Stimulated activated CD4-positive, alpha-beta T cell treated with anti-CD3 and anti-CD28 coated beads, TNF-alpha, amount 100 ng/mL, for 4 hours (primary cell): Measurements from ENCODE around the gene PSMD2.
"Not testable (repeated sequence)": the region's sequence is repeated elsewhere in the genome, so short reads cannot be mapped to it uniquely, and the experiment has no call there.

Source experiments
- DNase-seq, 3 experiments: peaks; one replicate each; pipeline ENCODE4 v3.0.0-alpha.2; 2020; ENCODE audit warnings: low read depth in 3 of 3

Gene PSMD2

DNA sequence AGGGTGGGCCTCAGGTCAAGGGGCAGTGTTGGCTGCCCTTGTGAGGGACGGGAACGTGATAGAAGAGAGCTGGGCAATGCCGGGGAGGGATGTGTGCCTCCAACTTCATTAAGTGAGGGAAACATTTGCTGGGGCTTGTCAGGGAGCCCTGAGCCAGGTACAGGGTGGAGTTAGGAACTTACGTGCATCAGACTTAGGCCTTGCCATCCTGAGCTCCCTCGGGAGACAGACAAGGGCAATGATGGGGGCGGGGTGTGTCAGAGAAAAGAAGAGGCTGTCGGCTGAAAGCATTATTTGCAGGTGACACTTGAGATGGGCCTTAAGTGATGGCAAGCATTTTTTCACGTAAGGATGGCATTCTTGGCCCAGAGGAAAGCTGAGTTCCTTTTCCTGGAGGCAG, 40.0 kb downstream of the PSMD2 start:
- DNase-seq, result no peak

DNA sequence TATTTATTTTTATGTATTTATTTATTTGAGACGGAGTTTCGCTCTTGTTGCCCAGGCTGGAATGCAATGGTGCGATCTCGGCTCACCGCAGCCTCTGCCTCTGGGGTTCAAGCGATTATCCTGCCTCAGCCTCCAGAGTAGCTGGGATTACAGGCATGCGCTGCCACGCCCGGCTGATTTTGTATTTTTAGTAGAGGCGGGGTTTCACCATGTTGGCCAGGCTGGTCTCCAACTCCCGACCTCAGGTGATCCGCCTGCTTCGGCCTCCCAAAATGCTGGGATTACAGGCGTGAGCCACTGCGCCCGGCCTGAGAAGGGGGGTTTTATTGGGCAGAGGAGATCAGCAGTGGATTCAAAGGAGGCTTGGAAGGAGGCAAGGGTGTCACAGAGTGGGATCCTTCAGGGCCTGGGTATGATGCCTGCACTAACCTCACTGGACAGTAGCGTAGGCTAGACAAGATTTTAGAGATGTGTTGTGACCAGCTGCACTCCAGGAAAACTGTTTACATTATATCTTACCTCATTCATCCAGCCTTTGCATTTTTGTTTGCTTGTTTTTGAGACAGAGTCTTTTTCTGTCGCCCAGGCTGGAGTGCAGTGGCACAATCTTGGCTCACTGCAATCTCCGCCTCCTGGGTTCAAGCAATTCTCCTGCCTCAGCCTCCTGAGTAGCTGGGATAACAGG, 40.6 kb downstream of the PSMD2 start:
- not testable (repeated sequence) for DNase-seq

DNA sequence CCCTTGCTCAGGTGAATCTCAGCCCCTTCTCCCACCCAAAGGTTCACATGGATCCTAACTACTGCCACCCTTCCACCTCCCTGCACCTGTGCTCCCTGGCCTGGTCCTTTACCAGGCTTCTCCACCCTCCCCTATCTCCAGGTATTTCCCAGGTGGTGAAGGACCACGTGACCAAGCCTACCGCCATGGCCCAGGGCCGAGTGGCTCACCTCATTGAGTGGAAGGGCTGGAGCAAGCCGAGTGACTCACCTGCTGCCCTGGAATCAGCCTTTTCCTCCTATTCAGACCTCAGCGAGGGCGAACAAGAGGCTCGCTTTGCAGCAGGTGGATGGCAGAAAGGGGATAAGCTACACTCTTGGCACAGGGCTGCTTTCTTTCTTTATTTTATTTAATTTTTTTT, 42.9 kb downstream of the PSMD2 start:
- no peak for DNase-seq

DNA sequence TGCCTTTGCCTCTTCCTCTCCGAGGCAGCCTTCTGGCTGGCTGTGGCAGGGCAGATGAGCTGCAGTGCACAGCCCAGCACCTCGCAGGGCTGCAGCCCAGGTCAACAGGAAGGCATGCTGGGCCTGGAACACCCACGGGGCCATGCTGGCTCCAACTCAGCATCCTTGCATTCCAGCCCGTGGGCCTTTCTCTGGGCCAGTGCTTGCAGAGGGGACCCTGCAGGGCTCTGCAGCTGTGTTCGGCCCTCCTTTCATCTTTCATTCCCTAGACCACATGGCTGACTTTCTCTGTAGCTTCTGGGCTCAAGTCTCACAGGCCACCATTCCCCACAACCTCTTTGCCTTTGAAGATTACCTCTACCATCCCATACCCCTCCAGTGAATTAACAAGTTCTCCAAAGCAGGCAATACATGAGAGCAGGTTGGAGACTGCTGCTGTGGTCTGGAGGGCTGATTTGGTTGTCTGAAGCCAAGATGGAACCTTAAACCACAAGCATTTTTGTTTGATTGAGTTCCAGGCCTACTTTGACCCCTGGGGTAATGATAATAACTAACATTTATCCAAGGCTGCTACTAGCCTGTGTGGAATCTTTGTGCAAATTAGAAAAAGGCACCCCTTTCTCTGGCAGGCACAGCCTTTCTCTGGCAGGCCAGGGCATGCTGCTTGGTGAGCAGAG, 44.3 kb downstream of the PSMD2 start:
- no peak for DNase-seq

DNA sequence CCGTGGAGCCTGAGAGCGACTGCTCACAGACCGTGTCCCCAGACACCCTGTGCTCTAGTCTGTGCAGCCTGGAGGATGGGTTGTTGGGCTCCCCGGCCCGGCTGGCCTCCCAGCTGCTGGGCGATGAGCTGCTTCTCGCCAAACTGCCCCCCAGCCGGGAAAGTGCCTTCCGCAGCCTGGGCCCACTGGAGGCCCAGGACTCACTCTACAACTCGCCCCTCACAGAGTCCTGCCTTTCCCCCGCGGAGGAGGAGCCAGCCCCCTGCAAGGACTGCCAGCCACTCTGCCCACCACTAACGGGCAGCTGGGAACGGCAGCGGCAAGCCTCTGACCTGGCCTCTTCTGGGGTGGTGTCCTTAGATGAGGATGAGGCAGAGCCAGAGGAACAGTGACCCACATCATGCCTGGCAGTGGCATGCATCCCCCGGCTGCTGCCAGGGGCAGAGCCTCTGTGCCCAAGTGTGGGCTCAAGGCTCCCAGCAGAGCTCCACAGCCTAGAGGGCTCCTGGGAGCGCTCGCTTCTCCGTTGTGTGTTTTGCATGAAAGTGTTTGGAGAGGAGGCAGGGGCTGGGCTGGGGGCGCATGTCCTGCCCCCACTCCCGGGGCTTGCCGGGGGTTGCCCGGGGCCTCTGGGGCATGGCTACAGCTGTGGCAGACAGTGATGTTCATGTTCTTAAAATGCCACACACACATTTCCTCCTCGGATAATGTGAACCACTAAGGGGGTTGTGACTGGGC, 45.7 kb downstream of the PSMD2 start:
- DNase-seq, result no peak

DNA sequence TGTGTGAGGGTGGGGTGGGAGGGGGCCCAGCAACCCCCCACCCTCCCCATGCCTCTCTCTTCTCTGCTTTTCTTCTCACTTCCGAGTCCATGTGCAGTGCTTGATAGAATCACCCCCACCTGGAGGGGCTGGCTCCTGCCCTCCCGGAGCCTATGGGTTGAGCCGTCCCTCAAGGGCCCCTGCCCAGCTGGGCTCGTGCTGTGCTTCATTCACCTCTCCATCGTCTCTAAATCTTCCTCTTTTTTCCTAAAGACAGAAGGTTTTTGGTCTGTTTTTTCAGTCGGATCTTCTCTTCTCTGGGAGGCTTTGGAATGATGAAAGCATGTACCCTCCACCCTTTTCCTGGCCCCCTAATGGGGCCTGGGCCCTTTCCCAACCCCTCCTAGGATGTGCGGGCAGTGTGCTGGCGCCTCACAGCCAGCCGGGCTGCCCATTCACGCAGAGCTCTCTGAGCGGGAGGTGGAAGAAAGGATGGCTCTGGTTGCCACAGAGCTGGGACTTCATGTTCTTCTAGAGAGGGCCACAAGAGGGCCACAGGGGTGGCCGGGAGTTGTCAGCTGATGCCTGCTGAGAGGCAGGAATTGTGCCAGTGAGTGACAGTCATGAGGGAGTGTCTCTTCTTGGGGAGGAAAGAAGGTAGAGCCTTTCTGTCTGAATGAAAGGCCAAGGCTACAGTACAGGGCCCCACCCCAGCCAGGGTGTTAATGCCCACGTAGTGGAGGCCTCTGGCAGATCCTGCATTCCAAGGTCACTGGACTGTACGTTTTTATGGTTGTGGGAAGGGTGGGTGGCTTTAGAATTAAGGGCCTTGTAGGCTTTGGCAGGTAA, 46.5 kb downstream of the PSMD2 start:
- no peak for DNase-seq

DNA sequence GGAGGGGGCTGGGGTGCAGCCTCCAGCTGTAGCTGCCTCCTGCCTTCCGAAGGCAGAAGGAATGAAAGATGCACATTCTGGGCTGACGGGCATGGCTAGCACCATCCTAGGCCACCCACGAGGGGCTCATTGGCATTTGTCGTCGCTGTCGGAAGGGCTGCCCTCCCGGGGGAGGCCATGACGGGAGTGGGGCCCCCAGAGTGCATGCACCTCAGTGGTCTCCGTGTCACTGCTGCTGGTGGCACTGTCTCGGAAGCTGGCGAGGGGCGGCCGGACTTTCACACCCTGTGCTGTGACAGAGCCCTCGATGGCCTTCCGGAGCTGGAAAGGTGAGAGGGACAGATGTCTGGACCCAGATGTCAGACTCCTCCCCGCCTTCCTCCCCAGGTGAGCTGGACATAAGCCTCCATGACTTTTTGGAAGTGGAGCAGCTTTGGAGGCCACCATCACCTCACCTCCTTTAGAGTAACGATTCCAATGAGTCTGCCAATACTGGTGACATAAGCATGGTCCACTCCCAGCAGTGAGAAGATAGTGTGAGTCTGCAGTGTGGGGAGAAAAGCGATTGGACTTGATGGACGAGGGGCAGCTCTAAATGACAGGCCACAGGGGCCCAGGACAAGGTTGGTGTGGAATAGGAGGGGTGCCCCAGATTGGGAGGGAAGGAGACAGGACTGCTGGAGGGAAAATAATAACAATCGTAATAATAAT, 47.6 kb downstream of the PSMD2 start:
- no peak for DNase-seq

DNA sequence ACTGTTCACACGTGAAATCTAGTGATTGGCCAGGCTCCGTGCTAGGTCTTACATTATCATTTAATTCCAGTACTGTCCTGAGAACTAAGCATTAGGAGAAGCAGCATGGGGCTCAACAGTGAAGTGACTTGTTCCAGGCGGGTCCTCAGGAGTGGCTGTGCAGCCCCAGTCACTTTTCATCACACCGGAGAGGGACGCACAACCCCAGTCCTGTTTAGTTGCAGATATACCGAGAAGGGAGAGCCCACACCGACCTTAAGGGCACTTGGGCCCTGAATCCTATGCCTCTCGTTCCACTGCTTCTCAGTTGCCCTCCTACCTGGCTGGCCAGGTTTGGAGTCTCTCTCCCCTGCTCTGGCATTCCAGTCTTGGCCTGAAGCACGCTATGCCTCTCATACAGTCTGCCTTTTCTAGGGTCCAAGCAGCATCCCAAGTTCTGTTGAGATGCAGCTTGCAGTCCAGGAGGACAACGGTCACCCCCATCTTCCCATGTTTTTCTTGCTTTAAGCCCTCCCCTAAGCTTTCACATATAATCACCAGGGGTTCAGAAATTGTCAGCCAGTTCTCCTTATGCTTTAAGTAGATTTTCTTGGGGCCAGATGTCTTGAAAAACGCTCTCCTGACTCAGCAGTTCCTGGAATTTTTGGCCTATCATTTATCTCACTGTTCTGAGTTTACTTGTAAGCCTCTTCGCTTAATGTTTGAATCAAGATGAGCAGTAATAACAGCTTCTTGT, 48.4 kb downstream of the PSMD2 start:
- DNase-seq, result no peak

DNA sequence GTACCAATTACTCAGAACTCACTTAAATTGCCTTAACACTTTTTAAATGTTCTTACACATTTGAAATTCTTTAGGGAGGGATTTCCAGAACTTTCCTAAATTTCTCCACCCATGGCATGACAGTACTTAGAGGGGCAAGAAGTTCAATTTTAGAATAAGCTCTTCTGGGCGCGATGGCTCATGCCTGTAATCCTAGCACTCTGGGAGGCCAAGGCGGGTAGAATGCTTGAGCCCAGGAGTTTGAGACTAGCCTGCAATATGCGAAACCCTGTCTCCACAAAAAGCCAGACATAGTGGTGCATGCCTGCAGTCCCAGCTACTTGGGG, 49.0 kb downstream of the PSMD2 start:
- DNase-seq, result no peak

DNA sequence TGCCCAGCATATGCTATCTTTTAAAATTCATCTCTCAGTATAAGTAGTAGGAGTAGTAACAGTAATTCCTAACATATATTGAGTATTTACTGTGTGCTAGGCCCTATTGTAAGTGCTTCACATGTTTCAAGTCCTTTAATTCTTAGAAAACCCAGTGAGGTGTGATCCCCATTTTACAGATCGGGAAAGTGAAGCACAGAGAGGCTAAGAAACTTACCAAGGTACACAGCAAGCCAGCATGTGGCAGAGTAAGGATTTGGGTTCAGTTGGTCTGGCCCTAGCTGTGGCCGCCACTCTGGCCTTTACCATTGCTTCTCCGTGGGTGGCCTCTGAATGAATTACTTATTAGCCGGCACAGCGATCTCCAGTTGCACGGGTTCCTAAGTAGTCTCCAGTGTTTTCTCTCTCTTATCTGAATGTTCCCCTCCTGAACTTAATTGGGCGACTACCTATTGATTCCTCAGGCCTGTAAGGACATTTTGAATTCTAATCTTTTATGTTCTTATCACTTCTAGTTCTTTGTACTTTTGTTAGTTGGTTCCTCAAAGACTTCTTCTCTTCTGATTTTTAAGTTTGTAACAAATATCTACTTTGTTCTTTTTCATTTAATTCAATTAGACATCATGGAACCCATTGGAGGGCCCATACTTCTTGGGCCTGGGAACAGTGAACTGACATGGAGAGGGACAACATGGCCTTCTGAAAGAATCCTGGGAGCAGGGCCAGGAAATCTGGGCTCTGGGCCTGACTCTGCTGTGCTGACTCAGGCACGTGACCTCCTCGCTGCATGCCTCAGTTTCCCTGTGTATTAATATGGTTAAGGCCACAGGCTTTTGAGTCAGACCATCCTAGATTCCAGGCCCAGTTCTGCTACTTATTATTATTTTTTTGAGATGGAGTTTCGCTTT, 50.8 kb downstream of the PSMD2 start:
- no peak for DNase-seq

DNA sequence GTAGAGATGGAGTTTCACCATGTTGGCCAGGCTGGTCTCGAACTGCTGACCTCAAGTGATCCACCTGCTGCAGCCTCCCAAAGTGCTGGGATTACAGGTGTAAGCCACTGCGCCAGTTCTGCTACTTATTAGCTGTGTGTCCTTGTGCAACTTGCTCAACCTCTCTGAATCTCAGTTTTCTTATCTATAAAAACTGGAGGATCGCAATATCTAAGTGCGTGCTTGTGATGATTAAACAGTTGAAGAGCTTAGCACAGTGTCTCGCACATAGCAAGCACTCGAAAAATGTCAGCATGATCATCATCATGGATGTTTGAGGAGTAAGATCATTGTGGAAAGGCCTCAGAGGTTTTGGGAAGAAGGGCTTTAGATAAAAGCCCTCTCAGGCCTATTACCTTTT, 51.6 kb downstream of the PSMD2 start:
- no peak for DNase-seq

DNA sequence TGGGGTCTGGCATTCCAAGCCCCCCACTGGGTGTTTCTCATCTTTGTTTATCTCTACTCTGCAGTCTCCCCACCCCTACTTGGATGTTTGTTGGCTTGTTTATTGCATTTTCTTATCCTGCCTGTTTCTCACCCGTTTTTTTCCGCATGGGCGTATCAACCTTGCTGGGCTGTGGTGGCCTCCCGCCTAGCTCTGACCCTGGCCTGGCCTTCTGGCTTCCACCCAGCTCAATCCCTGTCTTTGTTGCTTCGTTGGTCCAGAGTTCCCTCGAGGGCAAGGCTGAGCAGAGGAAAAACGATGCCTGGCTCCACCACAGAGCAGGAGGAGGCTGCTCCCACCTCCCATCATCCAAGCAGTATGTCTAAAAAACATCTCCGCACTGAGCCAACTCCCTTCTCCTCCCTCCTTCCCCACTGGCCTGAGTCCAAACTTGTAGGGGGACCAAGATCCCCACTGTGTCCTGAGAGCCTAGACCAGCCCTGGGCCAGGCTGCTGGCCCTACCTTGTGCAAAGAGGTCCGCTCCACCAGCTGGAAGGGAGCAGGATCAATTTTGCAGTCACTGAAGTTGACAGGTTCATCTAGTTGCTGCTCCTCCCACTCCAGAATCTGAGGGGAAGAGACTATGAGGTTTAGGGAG, 52.6 kb downstream of the PSMD2 start:
- no peak for DNase-seq

DNA sequence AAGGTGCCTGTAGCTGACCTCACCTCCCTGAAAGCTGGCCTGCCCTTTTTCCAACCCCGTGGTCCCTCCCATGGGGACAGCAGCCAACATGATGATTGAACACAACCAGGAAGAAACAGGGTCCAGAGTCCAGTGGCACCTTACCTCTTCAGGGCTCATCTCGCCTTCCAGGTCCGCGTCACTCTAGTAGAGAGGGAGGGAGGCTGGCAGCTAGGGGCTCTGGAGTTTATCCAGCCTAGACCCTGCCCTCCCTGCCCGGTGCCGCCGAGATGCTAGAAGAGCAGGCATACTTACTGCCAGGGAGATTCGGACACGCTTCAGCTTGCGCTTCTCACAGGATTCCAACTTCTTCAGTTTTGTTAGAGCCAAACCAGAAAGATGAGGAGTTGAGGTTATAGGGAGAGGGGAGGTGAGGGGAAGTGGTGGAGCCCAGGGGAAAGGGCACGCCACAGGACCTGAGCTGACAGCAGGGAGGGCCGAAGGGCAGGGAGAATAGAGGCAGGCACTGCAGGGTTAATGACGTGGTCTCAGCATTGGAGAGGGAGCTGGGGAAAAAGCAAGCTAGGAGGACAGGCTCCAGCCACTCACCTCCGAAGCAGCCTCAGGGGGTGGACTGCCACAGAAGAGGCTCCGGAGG, 53.2 kb downstream of the PSMD2 start:
- DNase-seq, result no peak

DNA sequence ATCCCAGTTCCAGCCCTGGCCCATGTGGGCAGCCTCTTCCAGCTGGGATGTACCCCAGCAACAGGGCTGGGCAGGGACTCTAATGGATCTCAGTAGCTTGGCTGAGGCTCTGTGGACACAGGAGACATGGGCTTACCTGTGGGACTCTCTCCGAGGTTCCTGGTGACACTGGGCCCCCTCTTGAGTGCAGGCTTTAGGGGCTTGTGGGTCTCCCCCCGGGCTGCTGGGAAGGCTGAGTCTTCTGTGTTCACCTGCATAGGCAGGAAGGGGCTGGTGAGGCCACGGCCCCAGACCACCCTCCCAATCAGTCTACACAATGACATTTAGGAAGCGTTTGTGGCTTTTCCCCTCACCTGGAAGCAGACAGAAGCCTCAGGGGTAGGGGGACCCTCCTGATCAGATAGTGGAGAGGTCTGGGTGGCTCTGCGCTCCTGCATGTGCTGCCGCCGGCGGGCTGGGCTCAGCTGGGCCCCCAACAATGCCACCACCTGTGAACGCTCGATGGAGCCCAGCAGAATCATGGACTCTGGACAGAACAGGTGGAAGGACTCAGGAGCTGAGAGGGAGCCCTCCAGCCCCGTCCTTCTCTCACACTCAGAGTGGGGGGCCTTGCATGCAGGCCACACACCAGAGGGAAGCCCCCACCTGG, 54.0 kb downstream of the PSMD2 start:
- no peak for DNase-seq

DNA sequence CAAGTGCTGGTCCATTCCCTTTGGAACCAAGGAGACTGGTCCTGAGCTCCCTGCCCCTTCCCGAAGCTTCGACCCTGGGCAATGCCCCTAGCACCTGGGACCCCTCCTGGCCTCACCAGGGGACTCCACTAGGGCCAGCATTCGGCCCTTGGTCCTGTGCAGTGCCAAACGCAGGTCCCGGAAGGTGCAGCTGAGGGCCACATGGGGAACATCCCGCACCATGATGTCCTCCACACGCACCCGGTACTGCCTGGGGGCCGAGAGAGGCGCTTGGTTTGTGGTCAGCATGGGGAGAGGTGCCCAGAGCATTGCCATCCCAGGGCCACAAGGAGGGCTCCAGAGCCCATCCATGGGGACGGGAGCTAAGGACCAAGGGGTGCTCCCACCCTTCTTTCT, 54.5 kb downstream of the PSMD2 start:
- DNase-seq, result no peak

DNA sequence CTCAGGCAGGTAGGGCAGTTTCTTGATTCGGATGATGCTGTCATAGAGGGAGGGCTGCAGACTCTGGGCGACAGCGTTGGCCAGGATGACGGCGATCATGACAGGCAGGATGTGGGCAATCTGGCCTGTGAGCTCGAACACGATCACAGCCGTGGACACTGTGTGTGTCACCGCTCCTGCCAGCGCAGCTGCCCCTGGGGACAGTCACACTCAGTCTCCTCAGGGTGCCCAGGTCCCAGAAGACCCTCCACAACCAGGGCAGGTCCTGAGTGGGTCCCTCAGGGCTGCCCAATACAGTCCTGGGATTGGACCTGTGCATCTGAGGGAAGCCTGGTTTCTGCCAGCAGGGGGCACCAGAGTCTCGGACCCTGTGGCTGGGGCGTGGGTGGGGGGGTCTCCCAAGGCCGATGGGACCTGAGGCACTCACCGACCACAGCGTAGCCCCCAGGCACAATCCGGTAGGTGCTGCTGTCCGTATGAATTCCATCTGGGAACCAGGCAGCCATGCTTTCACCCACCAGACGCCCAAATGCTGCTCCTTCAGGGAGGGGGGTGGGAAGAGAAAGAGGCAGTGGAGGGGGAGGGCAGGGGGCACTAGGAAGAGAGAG, 55.2 kb downstream of the PSMD2 start:
- DNase-seq, result peak; percentile 44 to 62 (median 52)

DNA sequence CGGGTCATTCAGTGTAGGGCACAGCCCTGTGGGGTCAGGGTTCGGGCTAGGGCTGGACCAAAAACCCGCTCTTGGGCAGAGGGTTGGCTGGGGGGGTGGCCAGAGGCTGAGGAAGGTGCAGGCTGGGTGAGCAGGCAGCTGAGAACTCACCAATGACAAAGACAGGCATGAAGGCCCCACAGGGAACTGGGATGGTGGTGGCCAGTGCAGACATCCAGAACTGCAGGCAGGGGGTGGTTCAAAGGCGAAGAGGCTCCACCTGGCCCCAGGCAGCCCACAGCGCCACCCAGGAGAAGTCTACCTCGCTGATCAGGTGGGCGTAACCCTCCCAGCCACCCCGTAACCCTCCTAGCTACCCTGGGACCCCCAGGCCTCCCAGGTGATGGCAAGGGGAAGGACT, 55.7 kb downstream of the PSMD2 start:
- no peak for DNase-seq
